ENCODE results near the gene SMTNL1.

Gene SMTNL1

DNA sequence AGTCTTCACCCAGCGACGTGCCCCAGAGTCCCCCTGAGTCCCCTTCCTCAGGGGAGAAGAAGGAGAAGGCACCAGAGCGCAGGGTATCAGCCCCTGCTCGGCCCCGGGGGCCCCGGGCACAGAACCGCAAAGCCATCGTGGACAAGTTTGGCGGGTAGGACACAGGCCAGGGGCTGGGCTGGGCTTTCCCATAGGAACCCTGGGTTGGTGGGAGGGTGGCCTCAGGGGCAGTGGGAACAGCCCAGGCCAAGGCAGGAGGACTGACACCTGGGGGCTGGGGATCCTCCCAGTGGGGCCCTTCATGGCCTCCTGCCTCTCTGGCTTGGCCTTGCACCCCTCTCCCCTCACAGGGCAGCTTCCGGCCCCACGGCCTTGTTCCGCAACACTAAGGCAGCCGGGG lies 8.5 kb downstream of the SMTNL1 start:
- DNase-seq, result no peak

- no peak for DNase-seq
Observed at GRCh38 chr11:57546451-57546850, 9.1 kb downstream of the SMTNL1 start.

DNA sequence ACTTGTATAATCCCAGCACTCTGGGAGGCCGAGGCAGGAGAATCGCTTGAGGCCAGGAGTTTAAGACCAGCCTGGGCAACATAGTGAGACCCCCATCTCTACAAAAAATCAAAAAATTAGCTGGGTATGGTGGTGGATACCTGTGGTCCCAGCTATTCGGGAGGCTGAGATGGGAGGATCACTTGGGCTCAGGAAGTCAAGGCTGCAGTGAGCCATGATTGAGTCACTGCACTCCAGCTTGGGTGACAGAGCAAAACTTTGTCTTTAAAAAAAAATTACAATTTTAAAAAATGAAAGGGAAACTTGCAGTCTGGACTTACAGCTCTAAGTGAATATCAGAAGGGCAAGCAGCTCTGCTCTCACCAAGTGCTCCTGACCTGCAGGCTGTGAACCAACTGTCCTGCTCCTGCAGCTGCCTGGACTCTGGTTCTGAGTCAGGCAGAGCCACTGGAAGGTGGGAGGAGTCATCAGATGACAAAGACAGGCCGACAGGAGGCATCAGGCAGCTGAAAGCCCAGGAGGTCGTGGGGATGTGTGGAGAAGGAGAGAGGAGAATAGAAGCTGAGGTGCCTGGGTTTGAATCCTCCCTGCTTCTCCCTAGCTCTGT lies 9.6 kb downstream of the SMTNL1 start:
- DNase-seq, result no peak

GRCh38 chr11:57547854-57548377 lies 10.5 kb downstream of the SMTNL1 start:
- no peak for DNase-seq

DNA sequence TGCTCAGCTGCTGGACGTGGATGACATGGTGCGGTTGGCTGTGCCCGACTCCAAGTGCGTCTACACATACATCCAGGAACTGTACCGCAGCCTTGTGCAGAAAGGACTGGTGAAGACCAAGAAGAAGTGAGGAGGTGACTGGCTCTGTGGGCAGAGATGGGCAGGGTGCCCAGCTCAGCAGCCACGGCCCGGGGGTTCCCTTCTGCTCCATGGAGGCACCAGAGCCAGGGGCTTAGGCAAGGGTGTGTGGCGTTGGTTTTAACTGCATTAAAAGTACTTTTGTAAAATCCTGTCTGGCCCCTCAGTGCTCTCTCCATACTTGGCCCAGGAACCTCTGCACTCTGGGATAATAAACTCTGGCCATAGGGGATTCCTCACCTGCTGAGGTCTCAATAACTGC lies 12.6 kb downstream of the SMTNL1 start:
- DNase-seq, result no peak

DNA sequence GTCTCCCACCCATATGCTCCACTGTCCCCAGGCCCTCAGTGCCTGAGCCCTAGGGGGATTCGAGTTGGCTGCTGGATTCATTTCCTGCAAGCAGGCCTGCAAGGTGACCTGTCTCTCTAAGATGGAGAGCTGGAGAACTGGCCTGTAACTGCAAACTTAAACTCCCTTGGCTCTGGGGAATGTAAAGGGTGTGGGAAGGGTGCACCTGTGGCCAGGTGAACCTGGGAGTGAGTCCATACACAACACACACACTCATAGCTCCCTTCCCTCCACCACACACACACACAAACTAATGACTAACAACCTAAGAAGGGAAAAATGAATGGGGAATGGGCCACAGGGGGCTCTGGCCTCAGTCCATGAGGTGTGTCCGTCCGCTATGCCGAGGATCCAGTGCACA lies 14.5 kb downstream of the SMTNL1 start:
- no peak for DNase-seq

- no peak for DNase-seq
Observed at GRCh38 chr11:57552479-57552878, 15.1 kb downstream of the SMTNL1 start.

GRCh38 chr11:57555393-57555792 lies 18.0 kb downstream of the SMTNL1 start:
- DNase-seq, result no peak

GRCh38 chr11:57556041-57556440 lies 18.6 kb downstream of the SMTNL1 start:
- no peak for DNase-seq

- no peak for DNase-seq
Observed at GRCh38 chr11:57560146-57560545, 22.8 kb downstream of the SMTNL1 start.

GRCh38 chr11:57562596-57562995 lies 25.2 kb downstream of the SMTNL1 start:
- no peak for DNase-seq

GRCh38 chr11:57566005-57566904 lies 28.9 kb downstream of the SMTNL1 start:
- DNase-seq, result peak; percentile 22 to 34

- DNase-seq, result no peak
Observed at GRCh38 chr11:57566905-57567514, 29.6 kb downstream of the SMTNL1 start.

DNA sequence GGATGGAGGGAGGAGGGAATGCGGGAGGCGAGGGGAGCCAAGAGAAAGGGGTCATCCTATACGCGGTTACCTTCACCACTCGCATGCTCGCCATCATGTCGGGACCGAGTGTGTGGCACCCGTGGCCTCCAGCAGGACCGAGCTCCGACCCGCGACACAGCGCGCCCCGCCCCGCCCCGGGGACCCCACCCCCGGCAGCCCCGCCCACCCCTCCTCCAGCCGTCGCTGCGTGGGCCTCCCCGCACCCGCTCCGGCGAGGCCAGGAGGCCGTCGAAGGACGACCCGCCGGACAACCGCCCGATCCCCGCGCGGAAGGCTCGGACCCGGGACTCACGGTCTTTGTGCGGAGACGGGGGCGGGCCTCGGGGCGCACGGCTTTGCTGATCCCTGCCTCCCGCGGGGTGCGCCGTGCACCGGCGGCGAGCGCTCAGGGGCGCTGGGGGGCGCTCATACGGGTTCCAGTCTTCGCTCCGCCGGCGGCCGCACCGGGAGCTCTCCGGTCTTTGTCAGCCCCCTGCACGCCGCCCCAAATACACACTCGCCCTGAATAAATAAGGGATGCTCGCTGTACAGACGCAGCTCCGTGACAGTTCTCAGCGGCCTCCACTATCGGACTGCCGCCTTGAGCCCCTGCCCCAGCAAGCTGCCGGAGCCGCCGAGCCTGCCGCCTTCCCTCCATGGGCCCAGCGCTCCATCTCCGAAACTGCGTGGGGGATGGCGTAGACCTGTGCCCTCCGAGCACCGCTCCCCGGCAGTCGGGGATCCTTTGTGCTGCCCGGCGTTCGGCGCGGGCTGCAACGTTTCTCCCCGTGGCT lies 30.3 kb downstream of the SMTNL1 start, which contains the start of gene UBE2L6:
Gene UBE2L6 (minus strand): TSS at position 158 of the 815 bp plus-strand sequence. CDS start 61 bp downstream, at position 97.
- peak; percentile 68 to 73 for DNase-seq

- DNase-seq, result peak; percentile 93 to 95
Observed at GRCh38 chr11:57568330-57568766, 31.0 kb downstream of the SMTNL1 start.

DNA sequence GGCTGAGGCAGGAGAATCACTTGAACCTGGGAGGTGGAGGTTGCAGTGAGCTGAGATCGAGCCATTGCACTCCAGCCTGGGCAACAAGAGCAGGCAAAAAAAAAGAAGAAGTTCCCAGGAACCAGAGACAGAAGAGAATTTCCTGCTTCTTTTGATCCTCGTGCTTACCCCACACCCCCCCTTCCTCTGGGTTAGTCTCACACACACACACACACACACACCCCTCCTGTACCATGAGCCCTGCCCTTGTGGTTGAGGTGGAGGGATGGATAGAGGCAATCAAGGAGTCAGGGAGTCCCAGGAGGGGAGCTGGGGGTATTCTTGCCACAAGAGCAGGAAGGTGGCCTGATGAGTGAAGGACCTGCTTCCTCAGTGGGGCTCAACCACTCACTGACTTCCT lies 34.2 kb downstream of the SMTNL1 start:
- no peak for DNase-seq

- DNase-seq, result no peak
Observed at GRCh38 chr11:57574061-57574460, 36.7 kb downstream of the SMTNL1 start.

- DNase-seq, result no peak
Observed at GRCh38 chr11:57584341-57584740, 46.9 kb downstream of the SMTNL1 start.

GRCh38 chr11:57585301-57585700 lies 47.9 kb downstream of the SMTNL1 start:
- DNase-seq, result no peak

DNA sequence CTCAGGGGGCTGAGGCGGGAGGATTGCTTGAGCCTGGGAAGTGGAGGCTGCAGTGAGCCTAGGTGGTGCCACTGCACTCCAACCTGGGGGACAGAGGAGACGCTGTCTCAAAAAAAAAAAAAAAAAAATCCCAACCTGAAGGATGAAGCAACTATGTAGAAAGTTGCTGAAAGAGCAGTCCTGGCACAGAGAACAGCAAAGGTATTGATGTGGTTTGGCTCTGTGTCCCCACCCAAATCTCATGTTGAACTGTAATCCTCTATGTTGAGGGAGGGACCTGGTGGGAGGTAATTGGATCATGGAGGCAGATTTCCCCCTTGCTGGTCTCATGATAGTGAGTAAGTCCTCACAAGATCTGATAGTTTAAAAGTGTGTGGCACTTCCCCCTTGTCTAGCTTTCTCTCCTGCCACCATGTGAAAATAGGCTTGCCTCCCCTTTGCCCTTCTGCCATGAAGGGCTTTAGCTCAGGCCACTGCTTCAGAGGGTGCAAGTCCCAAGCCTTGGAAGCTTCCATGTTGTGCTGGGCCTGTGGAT lies 49.4 kb downstream of the SMTNL1 start:
- DNase-seq, result no peak

DNA sequence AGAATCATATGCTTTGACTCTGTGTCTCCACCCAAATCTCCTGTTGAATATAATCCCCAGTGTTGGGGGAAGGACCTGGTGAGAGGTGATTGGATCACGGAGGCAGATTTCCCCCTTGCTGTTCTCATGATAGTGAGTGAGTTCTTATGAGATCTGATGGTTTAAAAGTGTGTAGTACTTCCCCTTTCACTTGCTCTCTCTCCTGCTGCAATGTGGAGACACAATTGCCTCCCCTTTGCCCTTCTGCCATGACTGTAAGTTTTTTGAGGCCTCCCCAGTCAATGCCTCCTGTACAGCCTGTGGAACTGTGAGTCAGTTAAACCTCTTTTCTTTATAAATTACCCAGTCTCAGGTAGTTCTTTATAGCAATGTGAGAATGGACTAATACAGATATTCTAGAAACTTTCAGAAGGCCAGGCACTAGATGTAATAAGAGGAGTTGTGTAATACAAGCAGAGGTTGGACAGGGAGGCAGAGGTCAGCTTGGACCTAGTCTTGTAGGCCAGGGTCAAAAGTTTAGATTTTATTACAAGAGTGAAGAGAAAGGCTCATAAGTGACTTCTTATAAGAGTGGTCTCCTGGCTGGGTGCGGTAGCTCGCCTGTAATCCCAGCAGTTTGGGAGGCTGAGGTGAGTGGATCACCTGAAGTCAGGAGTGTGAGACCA lies 50.8 kb downstream of the SMTNL1 start:
- DNase-seq, result no peak

Data from stimulated activated CD4-positive, alpha-beta T cell treated with anti-CD3 and anti-CD28 coated beads, Interleukin-2, amount 100 ng/mL, for 24 hours (primary cell).